Breast epithelium (tissue), 4 donors: ENCODE measurements around the gene NAMPT. TPM values are rescaled to one million over a fixed set of nuclear protein-coding genes. Genes with fewer than 3 reads are reported as not detected.

Experiments
- DNase-seq, 2 donors: peaks; one replicate each; pipeline ENCODE4 v3.0.0-alpha.2; 2019; ENCODE audit warnings: low spot score in 2 of 2
- H3K27ac ChIP-seq, 2 donors: fragments of 200-600 bp; sonication (generic) in 1 of 2; one replicate each; pipeline ENCODE4 v1.5.1; 2016 to 2019; ENCODE audit warnings: mild to moderate bottlenecking in 1 of 2
- H3K27me3 ChIP-seq, 2 donors: fragments of 200-600 bp; sonication (generic) in 1 of 2; one replicate each; pipeline versions ENCODE4 v1.5.1 to v1.6.0; 2017 to 2019; ENCODE audit warnings: control low read depth in 1 of 2, mild to moderate bottlenecking in 1 of 2
- H3K36me3 ChIP-seq: fragments of 200-600 bp; one replicate; pipeline ENCODE4 v1.5.1; 2019
- H3K4me1 ChIP-seq, 2 donors: fragments of 200-600 bp; sonication (generic); one replicate each; pipeline ENCODE4 v1.5.1; 2016 to 2019; ENCODE audit warnings: control low read depth in 1 of 2
- H3K4me3 ChIP-seq, 3 donors: fragments of 200-600 bp; sonication (generic); 1 replicate in 2 of 3; 2 replicates in 1 of 3; pipeline ENCODE4 v1.5.1; 2016 to 2019; ENCODE audit warnings: mild to moderate bottlenecking in 3 of 3, moderate library complexity in 2 of 3
- H3K9me3 ChIP-seq, 2 donors: fragments of 200-600 bp; sonication (generic) in 1 of 2; one replicate each; pipeline ENCODE4 v1.5.1; 2016 to 2019; ENCODE audit warnings: control low read depth in 1 of 2
- CTCF ChIP-seq, 3 donors: fragments of 450-650 bp; IDR thresholded peaks; one replicate each; pipeline ENCODE4 v1.5.1; 2016 to 2017; ENCODE audit warnings: antibody characterized with exemption in 3 of 3, mild to moderate bottlenecking in 3 of 3, moderate library complexity in 3 of 3
- POLR2A ChIP-seq: fragments of 450-650 bp; IDR thresholded peaks from one replicate; pipeline ENCODE4 v1.6.1; 2016; ENCODE audit warnings: antibody characterized with exemption, mild to moderate bottlenecking, moderate library complexity
- POLR2AphosphoS5 ChIP-seq, 3 donors: sonication (generic); formaldehyde crosslinking; IDR thresholded peaks; one replicate each; pipeline ENCODE4 v1.6.1; 2017; ENCODE audit warnings: antibody characterized with exemption in 3 of 3
- intact Hi-C: fragments of 100-400 bp; cut with DNase I; formaldehyde crosslinking; loops from one replicate; pipeline ENCODE4 v1.15.1; 2023; ENCODE audit warnings: low total_unique reads
- total RNA-seq, 3 donors: library from RNA; depleted of rRNA; stranded (reverse); fragments of >200 nt; gene quantifications; one replicate each; pipeline ENCODE4 v1.1.0, GENCODE V29; 2016

Gene NAMPT
- total RNA-seq, 3 donors from 2014 or later: 195 to 751 (median 536) TPM

- DNase-seq: no peak
- intact Hi-C loops: no loop called here
Measured at GRCh38 chr7:106257752-106258151, 27.0 kb downstream of the NAMPT start.

GRCh38 chr7:106256144-106256543, 28.6 kb downstream of the NAMPT start:
- H3K27ac ChIP-seq: no peak overlapping the region
- no peak for TF ChIP-seq CTCF (IDR thresholded peaks at IDR 0.05)
- no peak for TF ChIP-seq POLR2A
- no peak for TF ChIP-seq POLR2AphosphoS5 (IDR thresholded peaks at IDR 0.05)
- no peaks in the 10 kb centered on the region for H3K27me3 ChIP-seq
- H3K9me3 ChIP-seq: no peaks in the 10 kb centered on the region
- H3K4me1 ChIP-seq: no peaks in the 10 kb centered on the region
- DNase-seq: no peak
- H3K4me3 ChIP-seq: no peak overlapping the region
- H3K36me3 ChIP-seq: no peaks in the 10 kb centered on the region
- intact Hi-C loops: no loop called here

More at GRCh38 chr7:106257752-106258151, 27.0 kb downstream of the NAMPT start:
- no peaks in the 10 kb centered on the region for H3K27me3 ChIP-seq
- TF ChIP-seq CTCF (IDR thresholded peaks at IDR 0.05) (no peak), POLR2A (no peak), POLR2AphosphoS5 (IDR thresholded peaks at IDR 0.05) (peak in 1 of 3 donors; percentile 46)
- H3K4me3 ChIP-seq: no peak overlapping the region
- H3K4me1 ChIP-seq: no peaks in the 10 kb centered on the region
- no peak overlapping the region for H3K27ac ChIP-seq
- H3K9me3 ChIP-seq: no peaks in the 10 kb centered on the region
- no peaks in the 10 kb centered on the region for H3K36me3 ChIP-seq

- Histone ChIP-seq H3K27ac (no peak overlapping the region), H3K4me3 (no peak overlapping the region), H3K4me1 (no peaks in the 10 kb centered on the region), H3K36me3 (no peaks in the 10 kb centered on the region), H3K9me3 (no peaks in the 10 kb centered on the region), H3K27me3 (no peaks in the 10 kb centered on the region)
- intact Hi-C loops: no loop called here
- TF ChIP-seq CTCF (IDR thresholded peaks at IDR 0.05) (no peak), POLR2A (no peak), POLR2AphosphoS5 (IDR thresholded peaks at IDR 0.05) (no peak)
- DNase-seq: no peak
Measured at GRCh38 chr7:106255246-106255645, 29.5 kb downstream of the NAMPT start.

- Histone ChIP-seq H3K4me1 (no peaks in the 10 kb centered on the region), H3K4me3 (no peak overlapping the region), H3K27ac (no peak overlapping the region), H3K9me3 (no peaks in the 10 kb centered on the region), H3K36me3 (no peaks in the 10 kb centered on the region), H3K27me3 (no peaks in the 10 kb centered on the region)
- intact Hi-C loops: no loop called here
- DNase-seq: no peak
- no peak for TF ChIP-seq POLR2AphosphoS5 (IDR thresholded peaks at IDR 0.05)
- TF ChIP-seq CTCF (IDR thresholded peaks at IDR 0.05): no peak
- no peak for TF ChIP-seq POLR2A
Measured at GRCh38 chr7:106254525-106255116, 30.2 kb downstream of the NAMPT start.

- intact Hi-C loops: no loop called here
- Histone ChIP-seq H3K27ac (no peak overlapping the region), H3K36me3 (no peaks in the 10 kb centered on the region), H3K27me3 (no peaks in the 10 kb centered on the region), H3K4me3 (no peak overlapping the region), H3K4me1 (no peaks in the 10 kb centered on the region), H3K9me3 (no peaks in the 10 kb centered on the region)
- no peak for DNase-seq
- TF ChIP-seq CTCF (IDR thresholded peaks at IDR 0.05) (no peak), POLR2A (no peak), POLR2AphosphoS5 (IDR thresholded peaks at IDR 0.05) (no peak)
Measured at GRCh38 chr7:106252568-106252967, 32.2 kb downstream of the NAMPT start.
